BLaER1 treated with 17β-estradiol and CSF1 and Interleukin-3, amounts not matched to agents 10 nM and 100 nM (cell line): ENCODE measurements around the gene CASP5.
"Not testable (repeated sequence)": the region's sequence is repeated elsewhere in the genome, so short reads cannot be mapped to it uniquely, and the experiment has no call there.

Experiments
- H3K27ac ChIP-seq, 11 experiments: shearing (Covaris generic); formaldehyde crosslinking; 2 replicates each; pipeline ENCODE4 v1.8.1; 2022
- H3K27me3 ChIP-seq, 11 experiments: shearing (Covaris generic); formaldehyde crosslinking; 2 replicates each; pipeline ENCODE4 v1.8.1; 2022
- H3K36me3 ChIP-seq, 11 experiments: shearing (Covaris generic); formaldehyde crosslinking; 2 replicates each; pipeline ENCODE4 v1.8.1; 2022
- H3K4me1 ChIP-seq, 10 experiments: shearing (Covaris generic); formaldehyde crosslinking; 2 replicates each; pipeline ENCODE4 v1.8.1; 2022
- H3K4me2 ChIP-seq, 11 experiments: shearing (Covaris generic); formaldehyde crosslinking; 2 replicates each; pipeline ENCODE4 v1.8.1; 2022
- H3K4me3 ChIP-seq, 10 experiments: shearing (Covaris generic); formaldehyde crosslinking; 2 replicates each; pipeline ENCODE4 v1.8.1; 2022
- H3K9ac ChIP-seq, 11 experiments: shearing (Covaris generic); formaldehyde crosslinking; 2 replicates each; pipeline ENCODE4 v1.8.1; 2022
- H3K9me3 ChIP-seq, 11 experiments: shearing (Covaris generic); formaldehyde crosslinking; replicated peaks in 1 of 11; 2 replicates each; pipeline ENCODE4 v1.8.1; 2022
- H4K20me1 ChIP-seq, 11 experiments: shearing (Covaris generic); formaldehyde crosslinking; 2 replicates each; pipeline ENCODE4 v1.8.1; 2022
- Cebpa-rat ChIP-seq, 11 experiments: shearing (Covaris generic); IDR thresholded peaks; 2 replicates each; pipeline ENCODE4 v1.8.1; 2022

Gene CASP5

DNA sequence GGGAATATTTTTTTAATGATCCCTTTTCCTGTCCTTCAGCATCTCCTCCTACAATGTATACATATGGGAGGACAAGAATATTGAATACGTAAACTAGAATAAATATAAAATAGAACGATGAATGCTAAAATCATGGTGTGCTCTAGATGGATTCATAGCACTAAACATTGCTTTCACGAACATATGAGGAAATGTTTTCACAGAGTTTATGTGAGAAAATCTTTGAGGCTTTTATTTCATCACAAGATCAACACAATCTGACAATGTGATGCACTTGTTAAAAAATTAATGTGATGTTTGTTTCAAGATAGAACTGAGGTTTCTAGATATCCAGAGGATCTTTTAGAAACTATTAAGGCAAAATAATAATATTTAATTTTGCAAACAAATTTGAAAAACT lies 19.2 kb upstream of the CASP5 start:
- peaks cover 0 to 56% (median 0%) of the 10 kb centered on the region in 11 experiments; a peak in 7 of 22 replicates for H3K36me3 ChIP-seq
- peak overlapping the region in 3 of 10 experiments; percentile 66 to 71 (median 66); a peak in 6 of 20 replicates for H3K4me3 ChIP-seq
- peaks cover 5 to 71% (median 18%) of the 10 kb centered on the region in 10 experiments; a peak in 17 of 20 replicates for H3K4me1 ChIP-seq
- H3K4me2 ChIP-seq: peak overlapping the region in 3 of 11 experiments; percentile 78 to 96 (median 95); a peak in 5 of 22 replicates
- no peaks in the 10 kb centered on the region for H3K27me3 ChIP-seq
- no peak for TF ChIP-seq Cebpa-rat (IDR thresholded peaks at IDR 0.05)
- H3K9me3 ChIP-seq: peaks cover 8 to 43% (median 19%) of the 10 kb centered on the region in 11 experiments
- H3K9ac ChIP-seq: 0 out of 22 replicates have a peak overlapping the region, but pooled peaks of 1 of the 11 experiments have one; percentile 22
- no peak overlapping the region for H3K27ac ChIP-seq
- no peaks in the 10 kb centered on the region for H4K20me1 ChIP-seq

DNA sequence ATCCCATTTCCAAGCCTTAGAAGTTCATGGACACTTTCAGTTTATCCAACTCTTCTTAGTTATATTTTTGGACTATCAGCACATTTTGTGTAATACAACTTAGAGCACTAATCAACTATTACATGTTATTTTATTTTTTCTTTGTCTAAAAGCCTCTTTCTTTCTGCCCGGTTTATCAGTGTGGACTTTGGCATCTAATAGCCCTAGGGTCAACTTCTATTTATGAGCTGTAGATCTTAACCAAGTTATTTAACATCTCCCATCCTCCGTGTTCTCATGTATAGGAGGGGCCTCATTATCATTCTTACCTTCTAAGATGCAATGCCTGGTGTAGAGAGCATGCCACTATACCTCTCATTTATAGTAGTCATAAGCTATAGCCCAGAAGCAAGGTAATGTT lies 17.7 kb upstream of the CASP5 start:
- Histone ChIP-seq H3K4me3 (no peak overlapping the region), H3K4me1 (peaks cover 4 to 71% (median 16%) of the 10 kb centered on the region in 10 experiments; a peak in 17 of 20 replicates), H3K36me3 (peaks cover 0 to 56% (median 0%) of the 10 kb centered on the region in 11 experiments; a peak in 7 of 22 replicates), H3K9ac (no peak overlapping the region), H3K27me3 (no peaks in the 10 kb centered on the region), H4K20me1 (no peaks in the 10 kb centered on the region), H3K9me3 (peaks cover 10 to 54% (median 20%) of the 10 kb centered on the region in 11 experiments), H3K27ac (no peak overlapping the region), H3K4me2 (peak overlapping the region in 3 of 11 experiments; percentile 78 to 96 (median 95); a peak in 4 of 22 replicates)
- no peak for TF ChIP-seq Cebpa-rat (IDR thresholded peaks at IDR 0.05)

DNA sequence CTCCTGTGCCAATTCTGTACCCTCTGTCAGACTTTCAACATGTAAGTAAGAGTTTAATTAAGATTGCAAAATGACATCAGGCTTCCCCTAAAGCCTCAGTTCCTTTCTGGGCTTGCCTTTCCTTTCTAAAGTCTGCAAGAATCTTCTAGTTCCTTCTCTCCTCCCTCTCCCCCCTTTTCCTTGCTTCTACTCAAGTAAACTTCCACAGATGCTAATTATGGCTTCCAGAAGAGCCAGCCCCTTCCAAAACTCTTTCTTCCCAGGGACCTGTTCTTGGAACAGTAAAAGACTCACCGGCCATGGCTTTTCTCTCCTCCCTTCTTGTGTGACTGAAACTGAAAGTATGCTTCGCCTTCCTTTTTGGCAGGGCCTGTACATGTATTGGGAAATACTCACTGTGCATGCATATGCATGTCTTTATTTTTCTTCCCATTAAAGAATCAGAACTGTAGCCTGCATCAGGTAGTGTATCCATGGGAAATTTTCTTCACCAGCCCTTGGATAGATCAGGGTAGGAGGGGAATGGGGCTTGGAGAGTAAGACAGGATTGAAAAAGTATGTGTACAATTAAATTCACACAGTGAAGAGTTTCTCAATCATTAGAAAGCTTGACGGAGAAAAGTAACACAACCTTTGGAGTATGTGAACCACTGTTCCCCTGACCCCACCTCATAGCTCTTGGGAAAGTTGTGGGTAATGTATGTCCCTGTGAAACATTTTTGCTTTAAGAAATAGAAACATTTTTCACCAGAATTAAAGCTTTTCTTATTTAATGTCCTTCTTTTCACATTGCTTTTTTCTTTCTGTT lies 12.0 kb upstream of the CASP5 start, which contains the start of gene CASP1:
Gene CASP1 (minus strand): TSS at position 332 of the 808 bp plus-strand sequence. CDS start 31 bp downstream, at position 301.
- H3K36me3 ChIP-seq: peaks cover 0 to 59% (median 0%) of the 10 kb centered on the region in 11 experiments; a peak in 11 of 22 replicates
- peak in 8 of 11 experiments; percentile 39 to 77 (median 62); a peak in 10 of 22 replicates for TF ChIP-seq Cebpa-rat (IDR thresholded peaks at IDR 0.05)
- peak within 1 kb of the TSS; percentile 52 to 88 (median 73) for H3K27ac ChIP-seq
- no peaks in the 10 kb centered on the region for H4K20me1 ChIP-seq
- peaks cover 0 to 75% (median 26%) of the 10 kb centered on the region in 10 experiments; a peak in 18 of 20 replicates for H3K4me1 ChIP-seq
- peak within 1 kb of the TSS; percentile 26 to 79 (median 71); a peak in 18 of 22 replicates for H3K9ac ChIP-seq
- H3K9me3 ChIP-seq: peaks cover 10 to 52% (median 20%) of the 10 kb centered on the region in 11 experiments
- H3K4me3 ChIP-seq: peak within 1 kb of the TSS in 7 of 10 experiments; percentile 40 to 66 (median 54); a peak in 14 of 20 replicates
- peak within 1 kb of the TSS; percentile 42 to 99 (median 63) for H3K4me2 ChIP-seq
- H3K27me3 ChIP-seq: no peaks in the 10 kb centered on the region

DNA sequence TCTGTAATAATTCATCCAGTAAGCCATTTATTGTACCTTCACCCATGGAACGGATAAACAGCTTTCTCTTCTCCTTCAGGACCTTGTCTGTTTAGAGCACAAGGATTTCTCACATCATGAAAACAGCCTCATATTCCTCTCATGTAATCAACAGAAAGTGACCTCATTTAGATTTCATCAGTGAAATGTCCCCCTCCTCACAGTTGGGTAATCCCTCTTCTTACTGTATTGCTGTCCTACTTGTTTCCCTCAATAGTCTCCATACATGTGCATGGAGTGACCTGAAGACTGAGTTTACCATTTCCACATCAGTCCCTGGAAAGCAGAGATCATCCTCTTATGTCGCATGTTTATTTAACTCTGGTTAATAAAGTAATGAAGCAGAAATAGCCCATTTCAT lies 11.4 kb upstream of the CASP5 start:
- Histone ChIP-seq H3K27ac (peak overlapping the region; percentile 52 to 88 (median 73); a peak in 21 of 22 replicates), H3K36me3 (peaks cover 0 to 59% (median 6%) of the 10 kb centered on the region in 11 experiments; a peak in 12 of 22 replicates), H3K4me3 (peak overlapping the region in 7 of 10 experiments; percentile 40 to 66 (median 54); a peak in 13 of 20 replicates), H3K4me1 (peaks cover 0 to 81% (median 26%) of the 10 kb centered on the region in 10 experiments; a peak in 18 of 20 replicates), H3K9me3 (peaks cover 10 to 52% (median 20%) of the 10 kb centered on the region in 11 experiments), H3K4me2 (peak overlapping the region; percentile 42 to 99 (median 63); a peak in 21 of 22 replicates), H3K9ac (peak overlapping the region in 10 of 11 experiments; percentile 26 to 79 (median 72); a peak in 15 of 22 replicates)
- H4K20me1 ChIP-seq, H3K27me3 ChIP-seq: not testable (repeated sequence)

DNA sequence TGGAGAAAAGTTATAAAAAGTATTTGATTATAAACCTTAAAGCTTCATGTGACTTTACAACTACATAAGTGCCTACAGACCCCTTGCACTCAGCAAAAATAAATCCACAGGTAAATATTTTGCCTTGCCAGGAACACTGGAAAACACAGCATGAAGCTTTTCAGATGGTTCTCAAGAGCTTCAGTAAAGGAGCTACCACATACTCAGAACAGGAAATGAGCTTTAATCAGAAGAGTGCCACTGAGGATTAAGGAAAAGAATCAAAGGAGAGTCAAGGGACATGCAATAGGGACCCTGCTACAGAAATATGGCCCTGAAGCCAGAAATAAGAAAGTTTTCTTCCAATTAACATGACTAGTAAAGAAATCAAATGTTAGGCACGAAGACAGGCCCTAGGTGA lies 10.8 kb upstream of the CASP5 start:
- no peak for TF ChIP-seq Cebpa-rat (IDR thresholded peaks at IDR 0.05)
- no peaks in the 10 kb centered on the region for H4K20me1 ChIP-seq
- peak overlapping the region in 5 of 10 experiments; percentile 52 to 66 (median 56); a peak in 9 of 20 replicates for H3K4me3 ChIP-seq
- H3K9me3 ChIP-seq: peaks cover 10 to 48% (median 20%) of the 10 kb centered on the region in 11 experiments
- H3K4me2 ChIP-seq: peak overlapping the region in 8 of 11 experiments; percentile 42 to 99 (median 76); a peak in 15 of 22 replicates
- H3K27ac ChIP-seq: peak overlapping the region in 10 of 11 experiments; percentile 63 to 88 (median 74); a peak in 16 of 22 replicates
- peaks cover 0 to 86% (median 26%) of the 10 kb centered on the region in 10 experiments; a peak in 18 of 20 replicates for H3K4me1 ChIP-seq
- peak overlapping the region in 4 of 11 experiments; percentile 71 to 79 (median 76); a peak in 7 of 22 replicates for H3K9ac ChIP-seq
- no peaks in the 10 kb centered on the region for H3K27me3 ChIP-seq
- H3K36me3 ChIP-seq: peaks cover 0 to 59% (median 7%) of the 10 kb centered on the region in 11 experiments; a peak in 12 of 22 replicates

DNA sequence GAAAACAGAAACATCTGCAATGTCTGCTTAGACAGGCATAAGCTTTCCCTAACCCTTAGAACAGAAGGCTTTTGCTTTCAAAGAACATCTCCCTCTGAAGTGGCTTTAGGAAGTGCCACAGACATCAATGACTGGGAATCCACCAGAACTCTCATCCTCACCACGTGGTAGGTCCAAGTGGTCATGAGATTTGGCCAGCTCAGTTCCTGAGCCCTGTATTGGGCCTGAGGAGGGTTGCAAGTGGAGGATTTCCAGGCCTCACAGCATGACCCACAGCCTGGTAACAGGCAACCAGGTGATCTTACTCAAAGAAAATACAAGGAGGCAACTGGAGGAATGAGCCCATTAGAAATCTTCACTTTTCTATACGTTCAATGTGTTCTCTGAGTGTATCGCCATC lies 10.4 kb upstream of the CASP5 start:
- H4K20me1 ChIP-seq: no peaks in the 10 kb centered on the region
- H3K4me3 ChIP-seq: peak overlapping the region in 4 of 10 experiments; percentile 54 to 66 (median 57); a peak in 10 of 20 replicates
- H3K27ac ChIP-seq: peak overlapping the region in 7 of 11 experiments; percentile 63 to 88 (median 76); a peak in 9 of 22 replicates
- peaks cover 0 to 59% (median 7%) of the 10 kb centered on the region in 11 experiments; a peak in 12 of 22 replicates for H3K36me3 ChIP-seq
- H3K27me3 ChIP-seq: no peaks in the 10 kb centered on the region
- peaks cover 10 to 44% (median 16%) of the 10 kb centered on the region in 11 experiments for H3K9me3 ChIP-seq
- H3K4me1 ChIP-seq: peaks cover 0 to 88% (median 26%) of the 10 kb centered on the region in 10 experiments; a peak in 18 of 20 replicates
- H3K4me2 ChIP-seq: peak overlapping the region in 7 of 11 experiments; percentile 57 to 99 (median 79); a peak in 13 of 22 replicates
- H3K9ac ChIP-seq: peak overlapping the region in 3 of 11 experiments; percentile 75 to 79 (median 78); a peak in 6 of 22 replicates
- TF ChIP-seq Cebpa-rat (IDR thresholded peaks at IDR 0.05): no peak

DNA sequence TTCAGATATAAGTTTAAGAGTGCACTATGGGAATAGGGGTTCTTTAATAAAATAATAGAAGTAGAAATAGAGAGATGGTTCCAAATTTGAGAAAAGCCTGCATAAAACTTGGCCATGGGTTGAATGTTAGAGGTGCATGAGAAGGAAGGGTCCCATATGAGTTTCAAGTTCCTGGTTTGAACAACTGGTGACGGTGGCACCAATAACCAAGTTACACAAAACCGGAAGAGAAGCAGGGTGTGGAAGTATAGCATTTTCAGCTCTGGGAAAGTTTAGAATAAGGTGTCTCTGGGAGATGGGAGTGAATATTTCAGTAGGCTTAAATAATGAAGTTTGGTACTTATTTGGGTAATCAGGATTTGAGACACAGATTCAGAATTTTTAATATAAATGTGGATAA lies 9.5 kb upstream of the CASP5 start:
- peak overlapping the region in 3 of 10 experiments; percentile 54 to 58 (median 56); a peak in 6 of 20 replicates for H3K4me3 ChIP-seq

DNA sequence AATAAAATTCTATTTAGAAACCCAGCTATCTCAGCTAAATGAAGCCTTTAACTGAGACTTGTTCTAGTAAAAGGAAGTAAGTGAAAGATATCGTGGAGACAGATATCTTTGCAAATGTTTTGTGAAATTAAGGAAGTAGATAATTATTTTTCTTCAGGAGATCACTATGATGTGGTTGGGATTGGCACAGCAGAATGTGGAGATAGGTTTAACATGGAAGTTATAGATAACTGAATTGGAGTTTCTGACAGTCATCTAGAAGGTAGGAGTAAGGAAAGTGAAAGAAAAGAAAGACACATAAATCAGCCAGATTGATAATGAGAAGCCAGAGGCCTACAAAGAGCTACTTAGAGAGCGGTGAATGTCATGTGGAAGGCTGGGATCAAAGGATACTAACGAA lies 4.7 kb upstream of the CASP5 start:
- Histone ChIP-seq H4K20me1 (no peaks in the 10 kb centered on the region), H3K4me2 (peak overlapping the region in 5 of 11 experiments; percentile 36 to 84 (median 71); a peak in 7 of 22 replicates), H3K9ac (no peak overlapping the region), H3K27me3 (no peaks in the 10 kb centered on the region), H3K4me3 (peak overlapping the region in 1 of 10 experiments; percentile 16; a peak in 1 of 20 replicates), H3K4me1 (peaks cover 8 to 88% (median 18%) of the 10 kb centered on the region in 10 experiments), H3K27ac (peak overlapping the region in 3 of 11 experiments; percentile 38 to 54 (median 39); a peak in 4 of 22 replicates), H3K9me3 (peaks cover 0 to 37% (median 0%) of the 10 kb centered on the region in 11 experiments; a peak in 4 of 22 replicates), H3K36me3 (peaks cover 0 to 67% (median 7%) of the 10 kb centered on the region in 11 experiments; a peak in 12 of 22 replicates)
- TF ChIP-seq Cebpa-rat (IDR thresholded peaks at IDR 0.05): no peak

More for the DNA sequence above, 9.5 kb upstream of the CASP5 start:
- Histone ChIP-seq H3K4me2 (peak overlapping the region in 4 of 11 experiments; percentile 74 to 99 (median 80); a peak in 8 of 22 replicates), H4K20me1 (no peaks in the 10 kb centered on the region), H3K27me3 (no peaks in the 10 kb centered on the region), H3K9me3 (peaks cover 5 to 36% (median 7%) of the 10 kb centered on the region in 11 experiments; a peak in 21 of 22 replicates), H3K4me1 (peaks cover 0 to 88% (median 29%) of the 10 kb centered on the region in 10 experiments; a peak in 18 of 20 replicates), H3K27ac (peak overlapping the region in 3 of 11 experiments; percentile 63 to 76 (median 75); a peak in 2 of 22 replicates), H3K36me3 (peaks cover 0 to 55% (median 7%) of the 10 kb centered on the region in 11 experiments; a peak in 12 of 22 replicates), H3K9ac (peak overlapping the region in 3 of 11 experiments; percentile 75 to 79 (median 78); a peak in 3 of 22 replicates)
- TF ChIP-seq Cebpa-rat (IDR thresholded peaks at IDR 0.05): no peak
